HG02763 (cell line): ENCODE measurements around the gene GPC4.

Source experiments
- ATAC-seq: cut with Tn5 transposase; IDR thresholded peaks from one replicate; pipeline ENCODE4 v1.9.1; 2021; ENCODE audit warnings: mild to moderate bottlenecking, moderate library complexity; ENCODE audit not compliant: unreplicated experiment

The GPC4 gene

DNA sequence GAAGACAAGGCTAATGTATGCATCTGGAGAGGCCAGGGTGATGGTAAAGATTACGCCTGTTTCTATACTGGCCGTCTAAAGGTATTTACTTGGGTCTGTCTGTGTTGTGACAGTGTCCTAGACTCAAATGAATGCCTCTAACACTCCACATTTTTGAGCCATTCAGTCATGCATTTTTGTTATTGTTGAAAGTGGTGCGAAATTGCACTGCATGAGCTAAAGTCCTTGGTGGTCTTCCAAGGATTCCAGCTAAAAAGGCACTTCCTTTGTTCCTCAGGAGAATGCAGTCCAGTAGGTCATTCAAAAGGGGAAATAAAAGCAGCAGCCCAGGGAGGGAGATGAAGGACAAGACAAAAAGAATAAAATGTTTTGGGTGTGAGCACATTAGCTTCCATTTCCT, 3.0 kb downstream of the GPC4 start:
- ATAC-seq, result no peak

DNA sequence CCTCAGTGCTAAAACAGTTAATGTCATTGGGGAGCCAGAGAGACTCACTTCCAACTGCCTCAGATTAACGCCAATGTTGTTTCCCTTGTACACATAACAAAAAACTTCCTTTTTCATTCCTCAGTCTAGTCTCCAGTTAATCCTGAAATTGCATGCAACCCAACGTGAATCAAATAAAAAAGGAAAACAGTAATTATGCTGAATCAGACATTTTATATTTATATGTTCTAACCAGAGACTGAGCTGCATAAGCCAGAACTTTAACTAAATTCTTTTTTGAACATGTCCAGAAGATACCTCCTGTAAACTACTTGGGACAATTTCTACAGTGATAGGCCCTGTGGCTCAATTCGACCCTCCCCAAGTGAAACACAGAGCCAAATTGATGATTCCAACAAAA, 4.7 kb downstream of the GPC4 start:
- no peak for ATAC-seq

- ATAC-seq, result no peak
Observed at GRCh38 chrX:133405498-133406185, 9.6 kb downstream of the GPC4 start.

GRCh38 chrX:133403984-133404383, 11.3 kb downstream of the GPC4 start:
- no peak for ATAC-seq

GRCh38 chrX:133402830-133403625, 12.3 kb downstream of the GPC4 start:
- no peak for ATAC-seq

DNA sequence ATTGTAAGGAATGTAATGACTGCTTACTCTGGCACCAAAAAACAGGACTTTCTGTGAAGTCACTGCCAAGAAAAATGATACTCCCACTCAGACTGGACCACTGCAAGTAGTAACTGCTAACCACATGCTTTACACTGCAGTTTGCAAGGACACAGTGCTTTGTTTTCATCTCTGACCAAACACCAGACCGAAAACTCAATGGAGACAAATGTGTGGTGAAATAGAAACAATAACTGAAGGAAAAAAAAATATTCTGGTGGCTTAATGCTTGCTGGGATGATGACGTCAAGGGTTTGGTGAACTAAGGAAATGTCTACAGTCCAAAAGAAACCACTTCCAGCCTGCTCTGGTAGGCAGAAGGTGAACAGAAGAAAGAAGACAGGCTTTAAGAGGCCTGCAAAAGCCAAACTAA, 13.2 kb downstream of the GPC4 start:
- no peak for ATAC-seq

DNA sequence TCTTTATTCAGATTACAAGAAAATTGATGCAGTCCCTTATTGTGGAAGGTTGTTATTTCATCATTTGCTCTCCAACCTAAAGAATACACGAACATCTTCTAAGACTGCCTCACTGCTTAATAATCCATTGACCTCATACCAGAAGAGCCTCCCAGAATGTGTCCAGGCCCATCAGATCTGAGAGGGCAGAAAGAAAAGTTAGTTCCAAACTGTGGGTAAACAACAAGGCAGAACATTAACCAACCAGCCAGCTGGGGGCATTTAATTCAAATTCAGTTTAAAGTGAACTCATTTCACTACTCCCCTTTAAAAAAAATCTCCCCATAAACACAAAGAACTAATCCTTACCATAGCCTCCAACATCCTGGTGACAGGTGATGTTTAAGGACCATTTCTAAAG, 13.8 kb downstream of the GPC4 start:
- no peak for ATAC-seq

DNA sequence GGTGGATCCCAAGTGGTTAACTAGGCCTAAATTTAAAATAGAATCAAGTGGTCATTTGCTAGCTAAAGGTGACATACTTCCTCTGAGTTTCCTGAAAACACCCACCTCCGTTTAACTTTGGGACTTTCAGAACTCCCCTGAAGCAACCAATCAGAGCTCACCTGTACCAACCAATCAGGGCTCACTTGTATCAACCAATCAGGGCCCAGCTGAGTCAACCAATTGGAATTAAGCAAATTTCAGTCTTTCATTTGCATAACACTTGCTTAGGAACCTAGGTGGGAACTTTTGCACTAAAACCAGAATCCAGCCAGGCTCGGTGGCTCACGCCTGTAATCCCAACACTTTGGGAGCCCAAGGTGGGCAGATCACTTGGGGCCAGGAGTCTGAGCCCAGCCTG, 15.9 kb downstream of the GPC4 start:
- no peak for ATAC-seq

DNA sequence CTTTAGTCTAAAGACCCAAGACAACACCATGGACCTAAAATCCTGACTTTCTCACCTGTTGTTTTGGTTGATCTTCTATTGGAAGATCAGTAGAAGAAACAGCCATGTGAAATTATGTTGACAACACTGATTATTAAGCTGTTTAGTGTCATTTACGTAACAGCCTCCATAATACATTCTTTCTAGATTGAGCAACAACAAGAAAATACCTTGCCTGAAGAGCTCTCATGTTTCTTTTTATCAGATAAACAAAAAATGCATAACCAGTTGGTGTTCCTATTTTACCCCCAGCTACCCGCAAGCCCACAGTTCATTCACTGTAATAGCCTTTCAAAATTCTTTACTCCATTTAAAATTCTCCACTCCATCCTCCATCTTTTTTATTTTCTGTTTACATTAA, 20.5 kb downstream of the GPC4 start:
- no peak for ATAC-seq

GRCh38 chrX:133392671-133393070, 22.6 kb downstream of the GPC4 start:
- no peak for ATAC-seq

GRCh38 chrX:133391111-133391510, 24.2 kb downstream of the GPC4 start:
- ATAC-seq, result no peak

DNA sequence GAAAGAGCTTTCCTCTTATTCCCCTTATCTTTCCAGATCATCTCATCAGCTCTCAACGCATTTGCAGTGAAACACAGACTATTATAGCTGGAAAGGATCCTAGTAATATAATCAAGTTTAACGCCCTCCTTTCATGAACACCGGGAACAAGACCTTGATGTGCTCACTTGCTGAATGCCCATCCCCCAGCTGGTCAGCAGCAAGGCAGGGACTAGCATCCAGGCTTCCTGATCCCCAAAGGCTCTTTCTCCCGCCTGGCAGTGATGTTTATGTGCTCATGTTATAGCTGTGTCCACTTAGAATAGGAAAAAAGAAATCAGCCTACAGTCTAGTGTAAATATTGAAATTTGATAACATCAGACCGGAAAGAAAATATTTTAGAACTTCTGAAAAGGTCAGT, 24.6 kb downstream of the GPC4 start:
- no peak for ATAC-seq

GRCh38 chrX:133389975-133390374, 25.3 kb downstream of the GPC4 start:
- no peak for ATAC-seq

DNA sequence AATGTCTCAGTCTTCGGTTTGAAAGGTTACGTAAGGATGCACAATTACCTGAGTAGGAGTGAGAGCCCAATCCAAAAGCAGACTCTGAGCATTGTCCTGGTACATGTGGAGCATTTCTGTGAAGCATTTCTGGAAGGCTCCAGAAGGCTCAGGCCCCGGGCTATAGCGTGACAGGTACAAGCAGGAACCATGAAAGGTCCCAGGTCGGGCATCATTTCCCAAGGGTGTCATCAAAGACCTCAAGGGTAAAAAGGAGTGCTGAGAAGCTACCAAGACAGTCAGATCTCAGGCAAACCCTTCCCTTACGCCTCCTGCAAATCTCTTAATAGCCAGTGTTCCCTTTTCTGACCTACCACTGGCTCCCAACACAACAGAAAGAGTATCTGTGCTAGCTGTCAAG, 30.8 kb downstream of the GPC4 start:
- no peak for ATAC-seq

GRCh38 chrX:133380711-133381619, 34.3 kb downstream of the GPC4 start:
- peak; percentile 63 for ATAC-seq

- no peak for ATAC-seq
Observed at GRCh38 chrX:133376422-133376821, 38.9 kb downstream of the GPC4 start.

- no peak for ATAC-seq
Observed at GRCh38 chrX:133375615-133376340, 39.5 kb downstream of the GPC4 start.

DNA sequence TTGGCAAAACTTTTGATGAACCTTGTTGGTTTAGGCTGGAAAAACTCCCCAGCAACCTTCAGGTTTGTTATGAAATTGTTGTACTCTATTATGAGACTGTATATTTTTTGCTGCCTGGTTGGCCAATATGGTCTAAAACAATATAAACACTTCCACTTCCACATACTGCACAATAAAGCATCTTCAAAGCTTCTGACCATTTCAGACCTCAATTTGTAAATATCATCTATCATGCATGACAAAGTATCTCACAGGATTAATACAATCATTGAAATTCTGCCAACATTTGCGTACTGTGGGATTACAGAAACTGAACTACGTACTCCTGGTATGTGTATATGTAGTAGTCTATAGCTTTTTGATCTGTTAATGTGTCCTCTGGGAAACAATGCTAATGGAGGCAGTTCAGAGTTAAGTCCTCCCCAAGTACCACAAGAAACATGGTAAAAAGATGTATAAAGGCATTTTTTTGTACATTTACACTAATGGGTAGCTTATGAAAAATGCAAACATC, 40.4 kb downstream of the GPC4 start:
- ATAC-seq, result no peak

- ATAC-seq, result no peak
Observed at GRCh38 chrX:133373386-133374079, 41.8 kb downstream of the GPC4 start.

DNA sequence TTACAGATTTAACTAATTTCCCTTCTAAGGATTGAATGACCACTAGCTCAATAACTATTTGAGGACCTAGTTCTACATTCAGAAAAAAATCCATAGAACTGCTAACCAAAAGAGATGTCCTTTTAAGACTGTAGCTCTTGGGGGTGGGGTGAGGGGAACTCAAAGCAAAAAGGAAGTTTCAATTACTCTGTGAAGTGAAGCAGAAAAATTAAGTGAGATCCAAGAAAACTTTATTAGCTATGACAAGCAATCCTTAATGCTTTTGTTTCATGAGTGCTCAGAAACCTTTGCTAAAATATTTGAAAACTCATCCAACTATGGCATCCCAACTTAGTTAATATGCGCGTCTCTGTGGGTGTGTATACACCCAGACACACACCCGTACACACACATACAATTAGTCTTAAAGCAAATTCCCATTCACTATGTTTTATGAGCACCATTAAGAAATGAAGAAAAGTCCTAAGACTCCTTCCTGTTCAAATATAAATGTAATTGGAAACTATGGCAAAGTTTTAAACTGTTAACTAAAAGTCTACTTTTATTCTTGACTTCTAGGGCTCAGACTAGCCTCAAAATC, 44.5 kb downstream of the GPC4 start:
- no peak for ATAC-seq
